ENCODE data around the gene PSMB2. TPM values are rescaled to one million over a fixed set of nuclear protein-coding genes. Genes with fewer than 3 reads are reported as not detected.

Gene PSMB2
- total RNA-seq, 1 experiment from 2014 or later = 122 TPM

- TF ChIP-seq ELF1 (IDR thresholded peaks at IDR 0.05; ENCODE audit: borderline replicate concordance, low read depth) (no peak), SIN3A (IDR thresholded peaks at IDR 0.05; ENCODE audit: low read depth) (no peak), MAX (IDR thresholded peaks at IDR 0.05) (no peak), YY1 (IDR thresholded peaks at IDR 0.05; ENCODE audit: extremely low read depth, insufficient replicate concordance, low read depth, low read length) (no peak), POLR2AphosphoS5 (IDR thresholded peaks at IDR 0.05; ENCODE audit: low read depth, low read length) (no peak), ZNF274 (IDR thresholded peaks at IDR 0.05; ENCODE audit: low read depth, low read length) (no peak), SRF (IDR thresholded peaks at IDR 0.05; ENCODE audit: low read depth) (no peak), ZFX (IDR thresholded peaks at IDR 0.05) (no peak), FOSL1 (IDR thresholded peaks at IDR 0.05; ENCODE audit: low read depth) (no peak), JUND (IDR thresholded peaks at IDR 0.05) (no peak)
Measured at GRCh38 chr1:35555212-35555584, 86.1 kb downstream of the PSMB2 start (continued).

- no peaks in the 10 kb centered on the region; the same call in 1 of the 2 replicates for H4K20me1 ChIP-seq (ENCODE audit: insufficient read depth)
- BruUV-seq (replicated peaks) = no TSS peak
Measured at GRCh38 chr1:35554266-35555211, 86.8 kb downstream of the PSMB2 start.

More at GRCh38 chr1:35554266-35555211, 86.8 kb downstream of the PSMB2 start:
- ATAC-seq (no peak), DNase-seq (ENCODE audit: low read depth, low spot score) (no peak)
- Histone ChIP-seq H3K9me2 (ENCODE audit: insufficient read depth) (no peaks in the 10 kb centered on the region), H3K36me3 (ENCODE audit: control insufficient read depth in 1 of 2, insufficient read depth in 2 of 2, low read length in 2 of 2) (peaks cover 10 to 14% of the 10 kb centered on the region in 2 experiments), H3K27me3 (ENCODE audit: insufficient read depth, low read length) (no peaks in the 10 kb centered on the region), H3K9me3 (ENCODE audit: control insufficient read depth in 1 of 2, insufficient read depth in 1 of 2, low read depth in 1 of 2, low read length in 2 of 2) (no peaks in the 10 kb centered on the region), H3K27ac (ENCODE audit: low read depth, low read length) (no peak overlapping the region), H3K9ac (ENCODE audit: low read length) (no peak overlapping the region), H3K4me1 (ENCODE audit: control insufficient read depth in 1 of 2, insufficient read depth in 2 of 2, low read length in 2 of 2) (peaks cover 8 to 19% of the 10 kb centered on the region in 2 experiments; a peak in 3 of 4 replicates), H3K79me2 (ENCODE audit: insufficient read depth, low read length) (peaks cover 37% of the 10 kb centered on the region), H3K4me2 (ENCODE audit: low read length) (no peak overlapping the region), H3K4me3 (replicated peaks in 1 of 2; ENCODE audit: low read depth in 1 of 2, low read length in 2 of 2) (no peak overlapping the region), H2AFZ (ENCODE audit: low read depth, low read length, poor library complexity, severe bottlenecking) (no peak overlapping the region)
- ChIA-PET CTCF (no interaction called here), RAD21 (ENCODE audit: low non-redundant PET in 1 of 2, low total read pairs in 2 of 2, uncharacterized antibody in 2 of 2, unreplicated experiment in 2 of 2) (no interaction called here), POLR2A (no interaction called here)
- intact Hi-C loops (cut with micrococcal nuclease) = no loop called here
- TF ChIP-seq ZFX (IDR thresholded peaks at IDR 0.05) = no peak
- TF ChIP-seq RAD21 (IDR thresholded peaks at IDR 0.05; ENCODE audit: low read depth) = no peak
- no peak for TF ChIP-seq SRF (IDR thresholded peaks at IDR 0.05; ENCODE audit: low read depth)
- TF ChIP-seq FOSL1 (IDR thresholded peaks at IDR 0.05; ENCODE audit: low read depth) = no peak
- TF ChIP-seq SIN3A (IDR thresholded peaks at IDR 0.05; ENCODE audit: low read depth) = no peak
- no peak for TF ChIP-seq REST (IDR thresholded peaks at IDR 0.05; ENCODE audit: low read depth)

All from HCT116 (cell line).